Endometrial microvascular endothelial cells (primary cell): ENCODE data around the gene DIO3. TPM values are rescaled to one million over a fixed set of nuclear protein-coding genes. Genes with fewer than 3 reads are reported as not detected.

Source experiments
- in situ Hi-C: cut with HindIII; loops from 2 replicates; pipeline ENCODE4 v1.10.0; 2017; ENCODE audit warnings: low sequenced_read_pairs, low pct_unique_long_range_greater_than_20kb; ENCODE audit errors: inconsistent ontology term
- total RNA-seq: library from RNA; depleted of rRNA; stranded (reverse); fragments of >200 nt; gene quantifications from one replicate; pipeline ENCODE4 v1.2.3, GENCODE V29; 2015; ENCODE audit errors: inconsistent ontology term

Gene DIO3
- total RNA-seq, 1 donor from 2014 or later, result not detected

DNA sequence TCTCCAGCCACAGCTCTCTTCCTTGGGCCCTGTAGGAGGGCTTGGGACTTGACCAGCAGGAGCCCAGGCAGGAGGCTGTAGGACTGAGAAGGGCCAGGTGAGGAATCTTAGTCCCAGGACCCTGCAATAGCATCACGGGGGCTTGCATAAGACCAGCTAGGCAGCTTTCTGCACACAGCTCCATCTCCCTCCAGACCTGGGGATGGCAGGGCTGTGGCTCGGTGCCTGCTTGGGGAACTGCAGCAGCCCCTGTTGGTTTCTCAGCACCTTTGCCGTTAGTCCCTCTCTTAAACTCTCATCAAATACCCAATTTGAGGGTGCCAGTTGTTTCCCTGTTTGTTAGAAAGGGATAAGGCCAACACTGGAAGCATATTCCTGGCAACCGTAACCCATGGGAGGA, 14.3 kb downstream of the DIO3 start:
- in situ Hi-C loops, result no loop called here

DNA sequence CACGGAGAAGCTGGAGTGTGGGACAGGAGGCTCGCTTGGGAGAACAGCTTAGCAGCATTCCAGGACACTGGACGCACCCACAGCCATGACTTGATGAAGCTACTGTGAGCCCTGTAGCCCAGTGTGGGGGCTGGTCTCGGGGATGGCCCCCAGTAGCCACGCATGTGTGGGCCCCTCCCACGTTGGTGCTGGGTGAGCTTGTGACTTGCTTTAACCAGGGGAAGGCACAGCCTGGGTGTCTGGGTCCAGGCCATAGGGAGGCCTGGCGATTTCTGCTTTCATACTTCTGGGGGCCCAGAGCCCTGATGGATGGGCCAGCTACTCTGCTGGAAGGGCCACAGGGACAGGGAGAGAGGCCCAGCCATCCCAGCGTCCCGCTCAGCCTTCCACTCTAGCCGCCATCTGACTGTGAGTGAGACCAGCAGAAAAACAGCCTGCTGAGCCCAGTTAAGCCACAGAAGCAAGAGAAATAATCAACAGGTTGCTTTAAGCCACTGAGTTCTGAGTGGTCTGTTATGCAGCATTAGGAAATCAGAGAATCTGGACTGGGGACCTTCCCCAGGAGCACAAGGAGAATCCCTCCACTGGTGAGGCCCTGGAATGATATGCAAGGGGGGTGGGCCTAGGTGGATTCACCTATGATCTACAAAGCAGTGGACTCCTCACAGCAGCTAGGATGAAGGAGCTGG, 16.1 kb downstream of the DIO3 start:
- in situ Hi-C loops, result no loop called here

- in situ Hi-C loops, result no loop called here
Observed at GRCh38 chr14:101578489-101578888, 17.2 kb downstream of the DIO3 start.

DNA sequence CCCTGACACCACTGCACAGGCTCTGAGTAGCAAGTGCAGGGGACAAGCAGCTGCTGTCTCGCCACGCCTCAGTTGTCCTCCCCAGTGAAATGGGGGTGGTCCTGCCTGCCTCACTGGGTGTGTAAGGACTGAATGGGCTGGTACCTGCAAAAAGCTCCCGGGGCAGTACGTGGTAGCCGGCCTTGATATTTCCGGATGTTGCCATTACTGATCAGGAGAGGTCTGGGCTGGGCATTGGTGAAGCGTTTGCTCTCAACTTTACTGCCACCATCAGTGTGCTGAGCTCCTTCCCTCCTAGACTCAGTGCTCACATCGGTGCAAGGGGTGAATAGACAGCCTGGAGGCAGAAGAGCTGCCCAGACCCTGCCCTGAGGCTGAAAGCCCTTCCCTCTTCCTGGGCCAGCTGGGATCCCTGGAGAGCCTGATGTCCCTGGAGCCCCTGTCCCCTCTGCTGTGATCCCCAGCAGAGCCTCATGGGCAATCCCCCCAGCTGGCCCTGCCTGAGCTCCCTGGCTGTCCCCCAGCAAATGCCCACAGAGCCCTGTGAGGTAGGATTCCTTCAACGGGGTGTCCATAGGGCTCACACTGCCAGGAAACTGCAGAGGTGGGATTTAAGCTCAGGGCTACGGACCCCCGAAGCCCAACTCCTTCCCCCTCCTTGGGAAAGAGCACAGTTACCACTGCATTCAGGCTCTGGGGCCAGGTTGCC, 18.2 kb downstream of the DIO3 start:
- in situ Hi-C loops, result no loop called here

DNA sequence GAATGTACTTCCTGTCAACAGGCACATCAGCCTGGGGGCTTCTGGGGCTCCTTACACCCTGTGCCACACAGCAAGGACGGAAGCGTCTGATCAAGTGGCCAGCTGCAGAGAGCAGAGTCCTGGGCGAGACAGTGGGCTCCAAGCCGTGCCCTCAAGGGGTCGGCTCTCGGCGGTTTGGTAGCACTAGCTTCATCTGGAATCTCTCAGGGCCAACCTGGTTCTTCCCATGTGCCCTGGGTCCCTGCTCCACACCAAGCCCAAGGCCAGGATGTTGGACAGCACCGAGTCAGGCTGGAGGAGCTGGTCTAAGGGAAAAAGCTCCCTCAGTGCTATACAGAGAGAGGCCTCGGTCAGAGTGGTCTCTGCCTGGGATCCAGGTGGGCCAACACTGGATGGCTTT, 20.5 kb downstream of the DIO3 start:
- in situ Hi-C loops, result no loop called here

GRCh38 chr14:101582294-101582693, 21.0 kb downstream of the DIO3 start:
- in situ Hi-C loops, result no loop called here

DNA sequence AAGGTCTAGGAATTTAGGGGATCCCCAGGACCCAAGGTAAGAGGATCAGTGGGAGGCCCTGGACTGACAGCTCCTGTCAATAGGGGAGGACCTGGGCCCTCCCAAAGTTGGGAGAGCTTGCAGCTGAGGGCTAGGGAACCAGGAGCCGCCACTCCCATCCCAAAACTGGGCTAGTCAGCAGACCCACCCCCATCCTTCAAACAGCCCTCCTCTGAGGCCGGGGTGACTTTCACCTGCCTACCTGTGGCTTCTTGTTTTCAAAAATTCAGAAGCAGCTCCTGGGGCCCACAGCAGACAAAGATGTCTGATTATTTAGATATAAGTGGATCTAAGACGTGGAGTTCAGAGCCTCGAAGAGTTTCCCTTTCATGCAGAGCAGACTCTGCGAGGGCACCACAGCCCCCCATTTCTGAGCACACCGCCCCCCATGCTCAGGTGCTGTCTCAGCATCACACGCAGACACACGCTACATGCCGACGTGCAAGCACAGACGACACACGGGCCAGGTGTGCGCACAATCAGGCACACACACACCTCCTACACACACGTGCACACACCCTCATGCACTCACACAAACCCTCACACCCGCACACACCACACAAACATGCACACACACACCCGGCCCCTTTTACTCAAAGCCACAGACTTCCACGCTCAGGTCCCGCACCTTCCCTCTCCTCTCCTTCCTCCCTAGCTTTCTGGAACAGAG, 21.9 kb downstream of the DIO3 start:
- in situ Hi-C loops, result no loop called here

GRCh38 chr14:101583715-101584054, 22.4 kb downstream of the DIO3 start:
- in situ Hi-C loops, result no loop called here

GRCh38 chr14:101584055-101584859, 23.0 kb downstream of the DIO3 start:
- in situ Hi-C loops, result no loop called here

DNA sequence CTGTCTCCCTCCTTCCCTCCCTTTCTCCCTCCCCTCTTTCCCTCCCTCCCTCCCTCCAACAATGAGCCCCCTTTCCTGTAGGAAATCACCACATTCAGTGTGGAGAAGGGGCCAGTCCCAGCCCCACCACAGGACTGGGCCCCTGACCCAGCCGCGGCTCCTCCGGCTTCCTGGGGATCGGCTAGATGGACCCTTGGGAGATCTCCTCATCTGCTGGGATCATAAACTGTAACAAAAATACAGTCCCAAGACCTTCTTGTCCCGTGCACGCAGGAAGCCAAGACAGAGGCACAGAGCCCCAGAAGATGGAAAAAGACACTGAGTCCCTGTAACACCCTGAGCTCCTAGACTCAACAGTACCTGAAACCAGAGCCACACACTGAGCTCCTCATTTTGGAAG, 23.9 kb downstream of the DIO3 start:
- in situ Hi-C loops, result no loop called here

GRCh38 chr14:101586531-101587430, 25.5 kb downstream of the DIO3 start:
- in situ Hi-C loops, result no loop called here

DNA sequence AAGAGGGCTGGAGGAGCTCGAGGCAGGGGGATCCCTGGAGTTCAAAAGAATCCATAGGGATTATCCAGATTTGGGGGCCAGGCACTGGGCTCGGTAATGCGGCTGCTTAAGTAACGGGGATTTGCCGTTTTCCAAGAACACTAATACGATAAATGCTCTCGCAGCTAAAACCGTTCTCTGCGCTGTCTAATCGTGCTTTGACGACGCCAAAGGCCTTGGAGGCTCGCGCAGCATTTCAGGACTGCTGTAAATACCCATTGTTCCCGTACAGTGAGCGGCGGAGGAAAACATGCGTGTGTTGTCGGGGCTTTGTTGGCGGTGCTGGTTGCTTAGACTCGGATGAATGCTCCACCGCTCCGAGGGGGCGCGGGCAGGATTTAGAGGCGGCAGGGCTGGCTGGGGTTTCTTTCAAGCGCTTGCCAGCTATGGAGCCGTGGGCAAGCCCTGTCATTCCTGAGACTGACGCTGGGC, 26.2 kb downstream of the DIO3 start:
- in situ Hi-C loops, result no loop called here

GRCh38 chr14:101588286-101588975, 27.1 kb downstream of the DIO3 start:
- in situ Hi-C loops, result no loop called here

DNA sequence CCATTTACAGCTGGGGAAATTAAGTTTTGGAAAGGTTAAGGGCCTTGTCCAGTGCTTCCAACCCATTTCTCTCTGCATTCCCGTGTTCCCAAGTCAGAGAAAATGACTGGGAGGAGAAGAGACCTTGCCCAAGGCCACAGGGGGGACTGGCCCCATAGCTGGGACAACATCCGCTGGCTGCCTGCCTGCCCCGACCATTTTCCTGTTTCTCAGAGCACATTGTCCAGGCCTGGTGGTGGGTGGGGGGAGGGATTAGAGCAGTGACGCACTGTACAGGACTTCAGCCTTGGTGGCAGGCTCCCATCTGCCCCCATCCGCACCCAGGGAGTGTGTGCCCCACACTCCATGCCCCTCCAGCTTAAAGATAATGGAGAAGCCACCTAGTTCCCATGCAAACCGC, 27.7 kb downstream of the DIO3 start:
- in situ Hi-C loops, result no loop called here

DNA sequence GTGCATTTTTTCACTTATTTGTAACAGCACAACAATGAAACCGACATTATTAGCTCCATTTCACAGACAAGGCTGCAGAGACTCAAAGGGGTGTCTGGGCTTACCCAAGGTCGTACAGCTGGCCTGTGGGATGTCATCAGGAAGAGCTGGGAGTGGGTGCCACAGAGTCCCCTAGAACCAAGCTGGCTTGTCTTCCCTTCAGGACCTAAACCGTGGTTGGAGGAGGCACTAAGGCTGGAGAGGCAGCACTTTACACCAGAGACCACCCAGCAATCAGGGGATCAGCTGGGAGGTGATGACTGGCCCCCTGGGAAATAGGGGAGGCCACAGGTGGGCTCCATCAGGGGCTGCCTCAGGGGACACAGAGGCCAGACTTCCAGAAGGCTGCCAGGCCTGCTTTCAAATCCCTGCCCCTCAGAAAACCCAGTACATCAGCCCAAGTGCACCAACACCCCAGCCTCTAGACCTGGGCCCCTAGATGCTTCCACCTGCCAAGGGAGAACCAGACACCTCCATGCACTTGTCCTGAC, 28.3 kb downstream of the DIO3 start:
- in situ Hi-C loops, result no loop called here

DNA sequence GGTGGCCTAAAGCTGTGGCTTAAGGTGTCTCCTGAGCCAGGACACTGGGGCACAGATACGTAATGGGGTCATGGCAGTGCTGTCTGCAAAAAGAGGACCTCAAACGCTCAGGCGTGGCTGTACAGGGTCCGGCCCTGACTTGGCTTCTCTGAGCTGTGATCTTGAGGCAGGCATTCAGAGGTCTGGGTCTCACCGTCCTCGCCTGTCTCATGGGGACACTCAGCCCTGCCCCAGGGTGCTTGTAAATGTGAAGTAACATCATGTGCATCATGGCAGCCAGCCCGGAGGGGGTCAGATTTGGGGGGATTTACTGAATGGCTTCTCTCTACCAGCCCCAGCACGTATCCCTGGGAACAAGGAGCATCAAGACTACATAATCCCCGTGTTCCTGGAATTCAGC, 28.8 kb downstream of the DIO3 start:
- in situ Hi-C loops, result no loop called here

- in situ Hi-C loops, result no loop called here
Observed at GRCh38 chr14:101590616-101591015, 29.3 kb downstream of the DIO3 start.

- in situ Hi-C loops, result no loop called here
Observed at GRCh38 chr14:101591121-101591520, 29.8 kb downstream of the DIO3 start.
